ENCODE measurements around the gene GUCY1A1.

DNA sequence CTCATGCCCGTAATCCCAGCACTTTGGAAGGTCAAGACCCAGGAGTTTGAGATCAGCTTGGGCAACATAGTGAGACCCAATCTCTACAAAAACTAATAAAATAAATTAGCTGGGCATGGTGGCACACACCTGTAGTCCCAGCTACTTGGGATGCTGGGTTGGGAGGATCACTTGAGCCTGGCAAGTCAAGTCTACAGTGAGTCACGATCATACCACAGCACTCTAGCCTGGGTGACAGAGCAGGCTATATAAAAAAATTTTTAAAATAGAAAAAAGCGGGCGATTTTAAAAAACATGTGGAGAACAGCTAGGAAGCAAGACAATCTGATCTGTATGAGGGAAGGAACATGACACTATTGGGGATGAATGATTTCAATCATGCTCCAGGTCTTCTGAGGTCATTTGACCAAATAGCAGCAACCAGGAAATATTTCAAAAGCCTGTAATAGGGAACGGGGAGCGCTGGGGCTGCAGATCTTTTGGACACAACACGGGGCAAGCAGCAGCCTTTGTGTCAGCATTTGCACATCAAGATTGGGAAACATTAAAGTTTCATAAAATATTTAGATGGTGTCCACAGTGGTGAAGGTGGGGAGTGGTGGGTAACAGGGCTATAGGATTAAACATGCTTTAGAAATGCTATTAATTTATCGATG is 48.3 kb upstream of the GUCY1A1 start:
- TF ChIP-seq ZNF416 (tag by site-specific recombination; IDR thresholded peaks at IDR 0.05): no peak
- TF ChIP-seq ZNF747 (tag by site-specific recombination; IDR thresholded peaks at IDR 0.05): no peak
- no peak for TF ChIP-seq ZBTB26 (tag by site-specific recombination; optimal IDR thresholded peaks at IDR 0.05)
- no peak for TF ChIP-seq ZBTB21 (tag by site-specific recombination; IDR thresholded peaks at IDR 0.05)
- TF ChIP-seq ZBTB48 (tag by site-specific recombination; IDR thresholded peaks at IDR 0.05): no peak
- TF ChIP-seq YY1 (tag by site-specific recombination; IDR thresholded peaks at IDR 0.05): no peak

Measured in HEK293 (cell line).